HG02798 (cell line): ENCODE measurements around the gene WFIKKN1.

Experiments
- ATAC-seq: cut with Tn5 transposase; IDR thresholded peaks from one replicate; pipeline ENCODE4 v1.9.1; 2021; ENCODE audit warnings: mild to moderate bottlenecking; ENCODE audit not compliant: unreplicated experiment, poor library complexity

The WFIKKN1 gene

DNA sequence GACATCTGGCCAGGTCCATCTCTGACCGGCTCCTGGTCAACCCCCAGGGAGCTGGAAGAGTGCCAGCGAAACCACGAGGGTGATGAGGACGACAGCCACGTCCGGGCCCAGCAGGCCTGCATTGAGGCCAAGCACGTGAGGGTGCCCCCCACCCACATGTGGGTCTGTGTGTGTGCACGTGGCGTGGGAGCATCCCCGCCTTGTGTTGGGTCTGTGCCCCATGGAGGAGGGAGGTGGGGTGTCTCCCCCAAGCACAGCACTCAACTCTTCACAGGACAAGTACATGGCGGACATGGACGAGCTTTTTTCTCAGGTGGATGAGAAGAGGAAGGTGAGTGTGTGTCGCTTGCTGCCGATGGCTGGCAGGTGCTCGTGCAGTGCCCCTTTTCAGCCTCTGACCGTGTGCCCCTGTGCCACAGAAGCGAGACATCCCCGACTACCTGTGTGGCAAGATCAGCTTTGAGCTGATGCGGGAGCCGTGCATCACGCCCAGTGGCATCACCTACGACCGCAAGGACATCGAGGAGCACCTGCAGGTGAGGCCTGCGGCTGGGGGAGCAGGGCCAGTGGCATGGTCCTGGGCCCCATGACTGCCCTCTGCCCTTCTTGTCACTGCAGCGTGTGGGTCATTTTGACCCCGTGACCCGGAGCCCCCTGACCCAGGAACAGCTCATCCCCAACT is 51.1 kb downstream of the WFIKKN1 start:
- no peak for ATAC-seq

DNA sequence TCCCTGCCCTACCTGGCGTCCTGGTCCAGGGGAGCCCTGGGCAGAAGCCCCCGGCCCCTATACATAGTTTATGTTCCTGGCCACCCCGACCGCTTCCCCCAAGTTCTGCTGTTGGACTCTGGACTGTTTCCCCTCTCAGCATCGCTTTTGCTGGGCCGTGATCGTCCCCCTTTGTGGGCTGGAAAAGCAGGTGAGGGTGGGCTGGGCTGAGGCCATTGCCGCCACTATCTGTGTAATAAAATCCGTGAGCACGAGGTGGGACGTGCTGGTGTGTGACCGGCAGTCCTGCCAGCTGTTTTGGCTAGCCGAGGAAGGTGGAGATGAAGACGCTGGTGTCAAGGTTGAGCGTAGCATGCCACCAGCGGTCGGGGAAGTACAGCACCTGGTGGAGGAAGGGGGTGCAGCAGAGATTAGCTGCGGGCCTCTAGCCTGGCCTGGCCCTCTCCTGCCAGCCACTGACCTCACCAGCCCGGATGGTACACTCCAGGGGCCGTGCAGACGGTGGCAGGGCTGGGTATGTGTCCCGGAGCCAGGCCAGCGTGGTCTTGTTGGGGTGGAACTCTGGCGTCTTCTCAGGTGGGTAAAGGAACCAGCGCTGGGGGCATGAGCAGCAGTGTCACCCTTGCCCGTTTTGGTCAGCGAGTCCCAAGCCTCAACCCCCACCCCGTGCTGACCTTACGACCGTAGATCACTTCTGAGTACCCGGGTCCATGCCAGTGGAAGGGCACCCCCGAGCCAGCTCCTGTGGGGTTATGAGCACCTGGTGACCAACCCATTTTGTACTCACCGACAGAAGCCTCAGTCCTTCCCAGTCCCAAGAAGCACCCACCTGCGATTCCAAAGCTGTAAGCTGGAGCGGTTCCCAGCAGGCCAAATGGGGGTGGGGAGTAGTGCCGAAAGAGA is 52.0 kb downstream of the WFIKKN1 start:
- no peak for ATAC-seq

DNA sequence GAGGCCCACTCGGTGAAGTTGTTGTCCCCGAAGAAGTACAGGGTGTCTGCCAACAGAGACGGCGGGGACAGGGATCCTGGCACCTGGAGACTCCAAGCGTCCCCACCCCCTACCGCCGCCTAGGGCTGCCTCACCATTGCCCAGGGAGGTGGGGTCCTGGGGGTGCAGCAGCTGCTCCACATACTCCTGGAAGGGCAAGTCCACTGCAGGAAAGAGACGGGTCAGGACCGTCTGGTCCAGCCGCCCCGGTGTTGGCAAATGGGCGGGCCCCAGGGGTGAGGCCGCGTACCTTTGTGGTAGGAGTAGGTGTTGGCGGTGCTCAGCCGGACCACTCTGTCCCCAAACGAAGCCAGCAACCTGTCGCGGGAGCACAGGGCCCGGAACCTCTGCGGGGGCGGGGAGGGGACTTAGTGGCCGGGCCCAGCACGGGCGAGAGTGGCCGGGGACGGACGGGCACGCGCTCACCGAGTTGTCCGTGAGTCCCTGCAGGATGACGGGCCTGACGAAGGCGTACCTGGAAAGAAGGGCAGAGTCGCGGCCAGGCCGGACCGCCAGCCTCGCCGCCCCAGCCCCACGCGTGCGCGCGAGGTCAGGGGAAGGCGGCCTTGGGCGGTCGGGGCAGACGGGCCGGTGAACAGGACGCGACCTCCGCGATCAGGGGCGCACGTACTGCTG is 52.7 kb downstream of the WFIKKN1 start:
- ATAC-seq = no peak
